Fibroblast of upper back skin (primary cell): Measurements from ENCODE around the gene NTNG1.
A peak's percentile ranks its signal among the peaks of the same experiment; 100 is the strongest.

Experiments
- DNase-seq: peaks from one replicate; pipeline ENCODE4 v3.0.0-alpha.2; 2013

NTNG1 gene

DNA sequence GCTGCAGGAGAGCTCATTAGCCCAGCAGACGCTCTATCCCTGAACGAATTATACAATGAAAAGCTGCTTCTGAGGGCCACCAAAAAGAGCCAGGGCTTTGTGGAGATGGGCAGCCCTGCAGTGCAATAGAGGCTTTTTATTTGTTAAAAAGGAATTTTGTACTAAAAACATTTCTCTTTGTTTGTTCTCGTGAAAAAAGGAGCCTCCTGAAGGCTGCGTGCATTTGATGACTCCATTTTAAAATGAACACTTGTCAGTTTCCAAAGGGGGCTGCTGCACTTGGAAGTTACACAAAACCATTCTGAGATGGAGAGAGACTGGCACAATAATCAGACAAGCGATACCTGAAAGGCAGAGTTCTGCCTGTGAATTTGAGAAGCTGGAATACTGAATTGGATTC is 202.8 kb downstream of the NTNG1 start:
- DNase-seq: no peak

DNA sequence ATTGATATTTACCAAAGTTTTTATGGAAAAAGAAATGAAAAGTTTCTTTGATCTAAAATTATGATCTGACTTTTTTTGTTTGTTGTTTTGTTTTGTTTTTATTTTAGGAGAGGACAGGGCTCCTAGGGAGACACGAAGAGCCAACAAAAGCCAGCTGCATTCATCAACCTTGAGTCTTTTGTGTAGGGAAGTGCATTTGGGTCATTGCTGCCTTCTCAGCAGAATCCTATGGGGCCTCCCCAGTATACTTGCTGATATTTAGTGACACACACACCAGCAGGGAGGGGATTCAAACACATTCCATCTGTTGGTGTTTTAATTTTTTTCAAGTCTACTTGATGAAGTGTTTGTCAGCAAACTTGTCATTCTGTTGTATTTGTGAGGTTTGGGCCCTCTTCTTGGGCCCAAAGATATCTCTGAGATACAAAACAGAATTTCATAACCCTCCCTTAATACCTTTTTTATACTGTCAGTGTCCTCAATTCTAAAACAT is 203.5 kb downstream of the NTNG1 start:
- no peak for DNase-seq

DNA sequence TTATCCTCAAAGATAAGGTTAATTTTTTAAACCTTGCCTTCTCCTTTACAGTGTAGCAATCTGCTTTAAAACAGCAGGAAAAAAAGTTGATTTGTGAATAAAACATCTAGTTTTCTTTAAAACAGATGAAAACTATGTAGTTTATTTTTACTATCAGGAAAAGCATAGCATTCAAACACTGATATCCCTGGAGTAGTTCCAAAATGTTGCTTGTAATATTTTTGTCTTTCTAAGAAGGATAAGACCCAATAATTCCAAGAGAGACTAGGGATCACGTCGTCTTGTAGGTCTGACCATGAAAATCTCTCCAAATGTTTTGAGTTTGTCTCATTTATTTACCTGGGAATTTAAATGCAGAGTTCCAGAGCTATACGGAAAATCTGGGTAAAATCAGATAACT is 204.0 kb downstream of the NTNG1 start:
- DNase-seq: no peak

DNA sequence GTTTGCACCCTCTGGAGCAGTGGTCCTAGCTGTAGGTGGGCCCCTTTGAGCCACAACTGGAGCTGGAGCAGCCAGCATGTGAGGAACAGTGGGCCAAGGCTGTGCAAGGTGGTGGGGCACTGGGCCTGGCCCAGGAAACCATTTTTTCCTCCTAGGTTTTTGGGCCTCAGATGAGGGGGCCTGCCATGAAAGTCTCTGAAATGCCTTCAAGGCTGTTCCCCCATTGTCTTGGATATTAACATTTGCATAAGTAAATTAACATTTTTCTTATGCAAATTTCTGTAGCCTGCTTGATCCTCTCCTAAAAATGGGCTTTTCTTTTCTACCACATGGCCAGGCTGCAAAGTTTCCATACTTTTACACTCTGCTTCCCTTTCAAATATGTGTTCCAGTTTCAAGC is 212.0 kb downstream of the NTNG1 start:
- DNase-seq: no peak

DNA sequence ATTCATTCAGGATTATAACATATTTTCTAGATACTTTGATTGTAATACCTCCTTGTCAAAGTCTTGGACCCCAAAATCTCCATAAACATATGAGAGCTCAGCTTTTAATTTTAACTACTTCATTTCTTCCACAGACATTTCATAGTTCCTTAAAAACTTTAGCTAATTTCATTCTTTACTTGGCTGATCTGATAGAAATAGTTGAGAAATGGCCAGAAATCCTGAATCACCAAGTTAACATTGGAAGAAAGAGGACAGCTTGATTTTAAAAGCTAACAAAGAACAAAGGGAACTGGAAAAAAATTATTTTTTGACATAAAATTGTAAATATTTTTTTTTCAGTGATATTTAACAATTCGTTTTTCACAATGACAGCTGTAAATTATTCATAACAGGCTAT is 216.5 kb downstream of the NTNG1 start:
- DNase-seq: peak; percentile 57

DNA sequence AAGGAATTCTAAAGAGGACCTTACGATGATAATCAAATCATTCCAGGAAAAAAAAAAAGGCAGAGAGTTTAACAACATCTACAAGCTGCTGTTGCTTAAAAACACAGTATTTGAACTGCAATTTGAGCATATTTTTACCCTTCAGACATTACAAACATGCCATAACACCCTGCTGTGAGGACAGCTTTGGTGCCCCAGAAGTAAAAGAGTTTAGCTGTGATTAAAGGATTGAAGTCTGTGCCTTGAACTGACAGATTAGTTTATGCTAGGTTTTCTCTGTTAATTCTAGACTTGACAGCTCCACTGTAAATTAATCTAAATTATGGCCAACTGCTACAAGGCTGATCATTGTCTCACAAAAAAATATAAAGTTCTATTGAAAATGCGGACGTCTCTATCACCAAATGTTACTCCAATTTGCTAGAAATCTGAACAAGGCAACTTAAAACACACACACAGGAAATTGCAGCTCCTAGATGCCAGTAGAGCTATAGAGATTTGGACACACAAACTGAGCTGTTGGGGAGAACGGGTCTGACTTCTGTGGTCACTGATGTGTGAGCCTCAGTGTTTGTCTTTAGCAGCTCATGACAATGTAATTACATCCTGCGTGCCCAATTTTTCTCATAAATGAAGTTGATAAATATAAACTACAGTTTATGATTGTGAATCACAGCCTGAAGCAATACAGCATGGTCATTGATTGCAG is 217.9 kb downstream of the NTNG1 start:
- no peak for DNase-seq

DNA sequence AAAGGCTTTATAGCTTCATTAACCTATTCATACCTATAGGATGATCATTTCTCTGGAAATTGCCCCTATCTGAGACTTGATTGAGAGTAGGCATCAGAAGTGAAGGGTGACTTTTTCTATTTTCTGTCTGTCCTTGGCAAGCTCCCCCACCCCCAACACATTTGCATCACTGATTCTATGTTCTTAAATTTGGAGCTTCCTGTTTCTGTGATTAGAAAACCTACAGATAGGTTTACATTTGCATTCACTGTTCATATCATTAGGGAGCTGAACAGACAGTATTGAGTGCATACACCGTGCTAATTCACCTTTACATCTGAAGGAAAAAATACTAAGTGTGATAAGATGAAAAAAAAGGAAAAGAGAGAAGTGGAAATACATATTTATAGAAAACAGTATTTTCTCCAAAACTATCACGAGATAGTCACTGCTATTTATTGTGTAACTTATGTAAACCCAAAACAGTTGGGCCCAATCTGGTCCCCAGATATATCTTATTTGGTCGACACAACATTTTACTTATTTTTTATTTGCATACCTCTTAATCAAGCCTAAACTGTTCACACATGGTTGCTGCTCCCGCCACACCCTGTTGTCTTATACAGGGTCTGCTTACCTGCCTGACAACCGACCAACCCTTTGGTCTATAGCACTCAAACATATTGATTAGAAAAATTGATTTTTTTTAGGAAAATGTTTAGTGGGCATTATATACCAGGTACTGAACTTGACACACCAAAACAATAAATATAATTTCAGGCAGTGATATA is 218.8 kb downstream of the NTNG1 start:
- DNase-seq: no peak

DNA sequence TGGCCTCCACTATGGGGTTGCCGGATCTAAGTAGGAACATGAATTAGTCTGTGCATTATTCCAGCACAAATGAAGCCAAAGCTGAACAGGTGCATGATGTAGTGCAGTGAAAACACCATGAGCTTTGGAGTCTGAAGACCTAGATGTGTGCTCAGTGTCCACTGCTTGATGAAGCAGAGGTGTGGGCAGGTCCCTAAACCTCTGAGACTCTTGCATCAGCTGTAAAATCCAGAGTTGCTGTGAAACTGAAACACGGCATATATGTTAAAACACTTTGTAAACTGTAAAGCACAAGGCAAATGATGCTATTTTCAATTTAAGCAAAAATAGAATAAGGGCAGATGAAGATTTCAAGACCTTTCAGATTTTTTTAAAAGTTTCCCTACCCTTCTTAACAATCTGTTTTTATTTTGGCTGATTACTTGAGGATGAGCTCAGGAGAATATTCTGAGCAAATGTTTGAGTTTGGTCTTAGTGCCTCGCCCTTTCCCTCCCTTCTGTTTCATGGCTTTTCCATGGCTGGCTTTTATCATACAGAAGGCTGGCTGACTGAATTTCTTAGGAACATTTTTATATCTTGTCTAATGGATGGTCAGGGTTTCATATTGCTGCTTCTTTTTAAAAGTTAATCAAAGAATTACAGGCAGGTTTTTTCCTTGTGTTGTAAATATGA is 221.8 kb downstream of the NTNG1 start:
- no peak for DNase-seq

DNA sequence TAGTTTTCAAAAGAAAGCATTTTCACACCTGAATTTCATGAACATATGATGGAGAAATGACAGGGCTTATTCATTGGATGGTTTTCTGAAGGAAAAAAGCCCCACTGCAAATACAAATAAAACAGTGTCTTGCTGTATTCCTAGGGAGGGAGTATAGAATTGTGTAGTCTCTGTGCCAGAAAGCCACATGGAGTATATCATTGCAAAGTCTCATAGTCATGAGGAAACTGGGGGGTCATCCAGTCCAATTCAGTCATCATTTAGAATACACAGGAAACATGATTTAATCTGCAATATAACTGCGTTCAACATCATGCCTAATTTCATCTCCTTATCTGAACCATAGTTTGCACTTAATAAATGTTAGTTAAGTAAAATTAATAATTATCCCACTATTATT is 222.3 kb downstream of the NTNG1 start:
- no peak for DNase-seq

DNA sequence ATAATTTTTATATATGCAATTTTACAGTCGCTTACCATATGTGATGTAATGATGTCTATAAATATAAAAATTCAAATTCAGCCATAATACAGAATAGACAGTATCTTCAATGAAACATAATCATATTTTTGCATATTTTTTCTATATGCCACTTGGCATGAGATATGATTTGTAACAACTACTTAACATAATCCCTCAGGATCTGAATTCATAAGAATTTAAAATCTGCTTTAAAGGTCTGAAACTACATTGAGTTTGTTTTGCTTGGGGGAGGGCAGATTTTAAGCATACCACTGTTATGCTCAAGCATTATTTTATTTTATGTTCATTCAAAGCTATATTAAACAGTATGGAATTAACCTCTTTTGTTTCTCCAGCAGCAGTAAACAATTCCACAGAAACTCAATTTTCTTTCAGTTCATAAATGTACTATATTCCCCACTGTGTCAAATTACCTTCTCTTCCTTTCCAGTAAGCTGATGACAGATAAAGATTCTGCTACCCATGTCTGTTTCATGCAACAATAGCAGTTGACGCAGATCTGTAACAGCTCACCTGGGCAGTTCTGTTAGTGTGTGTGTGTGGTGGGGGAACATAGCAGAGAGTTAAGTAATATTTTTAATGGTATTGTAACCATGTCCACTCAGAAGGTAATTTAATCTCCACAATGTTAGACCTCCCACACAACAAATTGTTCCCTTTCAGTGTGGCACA is 224.8 kb downstream of the NTNG1 start:
- DNase-seq: no peak

DNA sequence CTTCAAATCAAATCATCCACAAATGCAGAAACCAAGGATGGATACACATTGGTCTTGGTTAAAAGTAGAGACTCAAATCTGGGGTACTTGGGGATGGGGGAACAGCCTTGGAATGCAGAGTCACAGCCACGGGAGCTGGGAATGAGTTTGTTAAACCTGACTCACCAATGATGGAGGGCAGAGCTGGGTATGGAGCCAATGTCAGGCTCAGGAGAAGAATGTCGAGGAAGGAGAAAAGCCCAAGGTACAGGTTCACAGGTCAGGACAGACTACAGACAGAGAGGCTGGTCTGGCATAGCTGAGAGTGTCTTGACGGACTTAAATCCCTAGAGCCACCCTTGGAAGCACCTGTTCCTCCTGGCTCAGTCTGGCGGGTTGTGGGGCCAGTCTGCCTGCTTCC is 237.6 kb downstream of the NTNG1 start:
- DNase-seq: no peak

DNA sequence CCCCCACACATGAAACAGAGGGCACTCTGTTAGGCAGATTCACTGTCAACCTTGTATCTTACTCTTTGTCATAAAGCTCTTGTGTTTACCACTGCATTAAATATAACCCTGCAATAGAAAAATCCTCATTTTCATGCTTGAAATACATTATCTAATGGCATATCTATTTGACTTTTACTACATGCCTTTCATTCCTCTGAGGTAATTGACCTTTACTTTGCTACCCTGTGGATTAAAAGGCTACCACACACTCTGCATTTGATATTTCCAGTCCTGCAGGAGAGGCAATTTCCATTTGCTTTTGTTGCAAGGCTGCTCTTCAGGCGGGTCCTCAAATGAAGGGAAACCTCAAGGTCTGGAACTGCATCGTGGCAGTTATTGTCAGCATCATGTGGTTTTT is 238.0 kb downstream of the NTNG1 start:
- peak; percentile 5 for DNase-seq

DNA sequence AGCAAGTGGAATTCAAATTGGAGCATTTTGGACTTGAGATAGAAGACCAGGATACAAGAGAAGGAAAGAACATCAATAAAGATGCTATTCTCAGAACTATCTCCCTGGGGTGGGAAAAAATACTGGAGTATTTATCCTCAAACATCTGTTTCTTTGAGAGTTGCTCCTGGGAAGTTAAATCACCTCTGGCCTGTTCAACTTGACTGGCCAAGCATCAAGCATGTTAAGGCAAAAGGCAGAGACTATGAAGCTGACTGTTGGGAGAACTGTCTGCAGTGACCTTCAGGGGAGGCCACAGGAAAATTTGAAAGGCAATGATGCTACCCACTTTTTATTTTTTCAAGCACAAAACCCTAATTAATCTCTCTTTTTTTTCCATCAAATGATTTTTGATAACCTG is 239.0 kb downstream of the NTNG1 start:
- no peak for DNase-seq

DNA sequence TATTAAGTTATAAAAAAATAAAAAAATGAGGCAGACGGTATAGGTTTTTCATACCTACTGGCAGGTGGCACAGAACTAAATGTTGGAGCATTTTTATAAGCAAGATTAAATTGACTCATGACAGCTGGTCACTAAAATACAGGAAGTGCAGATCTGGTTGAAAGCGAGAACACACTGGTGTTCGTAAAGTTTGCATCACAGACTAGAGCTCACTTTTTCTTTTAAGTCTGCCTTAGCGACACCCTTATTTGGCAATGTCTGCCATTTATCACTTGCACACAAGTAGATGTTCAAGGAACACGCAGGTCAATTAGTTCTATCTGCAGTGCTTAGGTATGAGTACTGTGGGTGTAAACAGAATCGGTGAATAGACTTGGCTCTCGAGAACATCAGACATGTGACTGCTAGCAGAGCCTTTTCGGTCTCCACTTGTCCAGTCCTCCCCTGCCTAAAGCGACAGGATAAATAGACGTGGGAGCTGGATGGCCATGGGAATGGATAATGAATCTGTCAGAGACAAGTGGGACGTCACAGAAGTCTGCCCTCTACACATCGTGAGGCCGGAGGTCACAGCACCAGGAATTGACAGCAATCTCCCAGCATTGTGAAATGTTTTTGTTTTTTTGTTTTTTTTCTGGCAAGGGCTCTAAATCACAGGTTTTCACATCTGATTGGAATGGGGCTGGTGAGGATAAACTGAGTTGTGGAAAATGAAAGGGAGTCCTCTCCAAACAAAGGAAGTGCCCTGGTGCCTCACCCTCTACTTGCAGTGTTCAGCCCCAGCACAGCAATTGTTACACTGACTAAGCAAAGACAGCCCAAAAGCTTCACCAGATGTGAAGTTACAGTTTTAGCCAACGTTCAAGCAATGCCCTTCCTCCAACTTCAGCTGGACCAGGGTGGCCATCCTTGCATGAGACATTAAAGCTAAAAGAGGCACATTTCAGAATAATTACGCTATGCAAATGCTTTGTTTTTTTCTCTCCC is 248.9 kb downstream of the NTNG1 start:
- peak; percentile 5 for DNase-seq

DNA sequence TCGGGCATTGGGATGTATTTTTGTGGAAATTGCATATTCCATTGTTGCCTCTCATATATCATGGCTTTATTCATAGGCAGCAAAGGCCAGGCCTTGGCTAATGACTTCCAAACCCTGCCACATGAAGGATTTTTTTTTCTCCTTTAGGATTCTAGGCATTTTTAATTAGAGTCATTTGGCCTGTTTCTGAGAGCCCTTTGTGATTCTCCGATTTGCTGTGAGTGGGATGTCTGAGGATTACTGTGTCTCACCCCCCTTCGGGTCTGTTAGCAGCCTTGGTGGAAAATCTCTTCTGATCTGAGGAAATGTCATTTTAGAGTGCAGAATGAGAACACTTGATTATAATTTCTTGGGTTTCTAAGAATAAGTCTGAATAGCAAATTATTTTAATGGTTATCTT is 253.5 kb downstream of the NTNG1 start:
- no peak for DNase-seq

DNA sequence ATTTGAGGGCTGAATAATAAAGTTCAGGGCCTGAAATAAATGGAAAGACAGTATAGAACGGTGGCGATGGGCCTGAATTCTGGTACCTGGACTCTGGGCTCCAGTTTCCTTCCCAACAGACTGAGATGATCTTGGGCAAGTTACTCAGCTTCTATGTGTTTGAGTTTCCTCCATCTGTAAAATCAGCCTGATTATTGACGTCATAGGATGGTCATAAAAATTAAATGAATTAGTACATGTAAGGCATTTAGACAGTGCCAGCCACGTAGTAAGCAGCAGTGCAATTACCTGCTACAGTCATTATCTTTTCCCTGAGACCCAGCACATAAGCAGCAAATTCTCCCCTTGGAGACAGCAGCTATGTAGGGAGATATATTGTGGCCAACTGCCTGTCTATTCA is 260.9 kb downstream of the NTNG1 start:
- DNase-seq: no peak

DNA sequence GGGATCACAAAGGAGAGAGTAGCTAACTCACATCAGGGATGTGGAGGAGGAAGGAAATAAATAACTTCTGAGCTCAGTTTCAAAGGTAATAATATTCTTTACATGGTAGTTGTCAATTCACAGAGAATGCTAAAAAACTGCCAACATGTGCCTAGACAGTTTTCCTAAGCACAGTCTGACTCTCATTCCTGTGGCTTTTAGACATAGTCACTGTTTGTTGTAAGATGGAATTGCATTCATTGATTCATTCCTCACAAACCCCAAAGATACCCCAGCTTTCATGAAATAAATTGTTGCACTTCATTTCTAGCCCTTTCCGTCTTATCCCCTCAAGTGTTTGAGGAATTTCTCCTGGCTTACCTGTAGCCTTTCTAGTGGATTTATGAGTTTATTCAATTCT is 263.9 kb downstream of the NTNG1 start:
- DNase-seq: peak; percentile 84

DNA sequence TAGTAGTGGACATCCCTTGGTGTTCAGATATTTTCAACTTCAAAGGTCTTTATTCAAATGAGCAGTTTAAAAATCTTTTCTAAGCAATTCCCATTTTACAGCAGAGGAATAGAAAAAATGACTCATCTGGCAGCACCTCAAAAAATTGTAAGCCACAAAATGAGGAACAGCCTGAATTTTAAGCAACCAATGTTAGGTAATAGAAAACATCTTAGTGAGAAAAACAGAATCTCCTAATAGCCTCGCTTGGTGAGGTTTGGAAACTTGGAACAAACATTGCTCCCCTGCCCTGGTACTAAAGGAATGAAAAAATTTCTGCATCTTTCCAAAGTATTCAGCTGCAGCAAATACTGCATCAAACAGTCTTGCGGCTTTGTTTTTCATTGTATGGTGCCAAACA is 264.4 kb downstream of the NTNG1 start:
- peak; percentile 88 for DNase-seq

DNA sequence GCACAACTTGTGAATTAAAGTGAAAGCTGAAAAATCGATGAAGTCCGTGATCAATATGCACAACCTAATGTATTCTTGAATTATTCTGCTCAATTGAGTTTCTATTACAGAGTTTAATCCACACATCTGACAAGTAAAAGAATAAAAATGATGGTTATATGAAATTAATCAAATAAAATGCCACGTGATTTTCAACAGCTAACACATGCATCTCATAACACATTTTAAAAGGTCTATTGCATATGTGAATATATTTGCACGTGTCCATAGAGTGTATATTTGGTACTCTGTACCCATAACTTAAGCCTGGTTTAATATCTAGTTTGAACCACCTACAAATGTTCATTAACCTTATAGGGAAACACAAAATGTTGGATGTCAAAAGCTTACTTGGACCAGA is 266.2 kb downstream of the NTNG1 start:
- no peak for DNase-seq

DNA sequence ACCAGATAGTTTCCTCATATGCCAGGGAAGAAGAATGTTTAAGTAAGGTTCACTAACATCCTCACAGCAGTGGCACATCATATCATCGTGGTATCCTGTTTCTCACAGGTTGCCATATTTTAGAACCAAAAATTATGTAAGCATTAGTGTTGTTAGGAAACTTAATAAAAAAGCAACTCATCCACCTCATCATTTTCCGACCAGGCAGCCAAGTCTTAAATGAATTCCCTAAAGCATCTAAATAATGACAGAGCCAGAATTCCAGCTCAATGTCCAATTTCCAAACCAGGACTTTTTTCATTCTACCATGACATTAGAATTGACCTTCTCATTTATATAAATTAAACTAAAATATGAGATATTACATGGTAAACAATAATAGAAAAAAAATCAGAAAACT is 272.7 kb downstream of the NTNG1 start:
- no peak for DNase-seq

DNA sequence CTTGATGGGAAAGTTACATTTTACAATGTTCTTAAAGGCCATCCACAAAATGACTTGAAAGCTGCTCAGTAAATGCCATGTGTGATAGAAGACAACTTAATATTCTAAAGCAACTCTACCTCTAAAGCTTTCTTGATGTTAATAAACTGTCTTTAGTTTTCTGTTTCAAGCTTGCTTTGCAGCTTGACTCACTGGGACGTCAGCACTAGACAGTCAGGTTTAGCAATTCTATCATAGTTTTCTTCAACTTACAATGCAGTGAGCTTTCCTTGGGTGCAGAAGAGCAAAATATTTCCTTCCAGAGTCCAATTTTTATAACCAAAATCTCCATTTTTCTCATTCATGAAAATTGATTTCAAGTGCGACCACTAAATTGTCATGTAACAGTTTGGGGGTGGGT is 273.1 kb downstream of the NTNG1 start:
- no peak for DNase-seq

DNA sequence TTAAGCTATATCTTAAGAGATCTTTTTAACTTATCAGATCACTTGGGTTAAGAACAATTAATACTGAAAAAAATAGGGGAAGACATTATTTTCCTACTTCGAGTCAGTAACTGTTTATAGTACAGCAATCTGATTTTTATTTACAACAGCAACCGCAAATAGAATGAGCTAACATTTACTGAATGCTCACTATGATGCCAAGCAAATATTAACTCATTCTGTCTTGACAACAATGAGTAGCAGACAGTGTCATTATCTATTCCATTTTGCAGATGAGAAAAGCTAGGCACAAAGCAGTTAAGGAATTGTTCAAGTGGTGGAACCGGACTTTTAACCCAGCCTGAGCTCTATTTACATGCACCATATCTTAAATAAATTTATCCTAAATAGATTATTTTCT is 273.7 kb downstream of the NTNG1 start:
- no peak for DNase-seq
